ENCODE measurements around the gene NSRP1.
"Not testable (repeated sequence)": the region's sequence is repeated elsewhere in the genome, so short reads cannot be mapped to it uniquely, and the experiment has no call there.

Gene NSRP1

GRCh38 chr17:30188211-30188939 is 71.8 kb downstream of the NSRP1 start:
- no peak for DNase-seq

DNA sequence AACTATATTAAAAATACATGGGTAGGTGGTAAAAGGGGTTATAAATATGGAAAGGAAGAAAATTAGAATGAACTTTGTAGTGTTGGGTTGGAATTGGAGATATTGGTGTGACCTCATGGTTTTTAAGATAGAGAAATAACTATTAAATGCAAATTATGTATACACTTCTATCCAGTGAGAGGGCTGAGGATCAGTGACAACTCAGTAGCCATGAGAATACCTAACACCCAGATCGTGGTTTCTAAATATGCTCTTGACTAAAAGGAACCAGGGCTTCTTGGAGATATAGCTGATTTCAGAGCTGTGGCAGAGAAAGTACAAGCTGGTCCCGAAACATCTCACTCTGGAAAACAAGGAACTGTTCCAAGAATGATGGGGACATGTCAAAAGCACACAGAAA is 74.5 kb downstream of the NSRP1 start:
- DNase-seq: no peak

DNA sequence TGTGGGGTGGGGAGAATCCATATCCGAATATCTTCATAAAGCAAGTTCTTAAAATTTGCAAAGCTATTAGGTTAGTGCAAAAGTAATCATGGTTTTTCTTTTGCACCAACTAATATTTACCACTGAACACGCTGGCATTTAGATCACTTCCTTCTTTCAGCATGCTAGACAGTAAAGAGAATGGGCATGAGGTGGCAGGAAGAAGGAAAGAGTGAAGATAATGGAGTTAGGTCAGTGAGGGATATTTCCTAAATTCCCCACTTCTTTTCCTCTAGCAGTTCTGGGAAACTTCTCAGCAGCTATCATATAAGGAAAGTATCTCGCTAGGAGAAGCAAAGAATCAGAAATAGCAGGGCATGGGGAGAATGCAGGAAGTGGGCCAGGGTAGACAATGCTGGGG is 79.9 kb downstream of the NSRP1 start:
- DNase-seq: no peak

DNA sequence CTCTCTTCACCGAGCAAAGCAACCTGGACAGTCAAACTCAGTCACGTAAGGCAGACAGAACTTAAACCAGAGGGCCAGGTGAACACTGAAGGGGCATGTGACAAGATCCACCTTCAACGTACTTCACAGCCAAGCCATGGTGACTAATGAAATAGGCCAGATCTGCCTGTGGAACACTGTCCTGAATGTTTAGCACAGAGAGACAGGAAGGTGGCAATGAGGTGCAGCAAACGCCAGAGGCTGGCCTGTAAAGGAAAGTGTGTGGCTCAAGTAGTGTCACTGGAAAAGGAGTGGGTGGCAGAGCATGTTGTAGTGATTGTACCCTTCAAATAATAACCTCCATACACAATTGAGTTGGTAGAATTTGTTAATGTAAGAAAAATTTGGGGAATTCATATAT is 80.8 kb downstream of the NSRP1 start:
- no peak for DNase-seq

GRCh38 chr17:30199600-30199999 is 83.0 kb downstream of the NSRP1 start:
- no peak for DNase-seq

DNA sequence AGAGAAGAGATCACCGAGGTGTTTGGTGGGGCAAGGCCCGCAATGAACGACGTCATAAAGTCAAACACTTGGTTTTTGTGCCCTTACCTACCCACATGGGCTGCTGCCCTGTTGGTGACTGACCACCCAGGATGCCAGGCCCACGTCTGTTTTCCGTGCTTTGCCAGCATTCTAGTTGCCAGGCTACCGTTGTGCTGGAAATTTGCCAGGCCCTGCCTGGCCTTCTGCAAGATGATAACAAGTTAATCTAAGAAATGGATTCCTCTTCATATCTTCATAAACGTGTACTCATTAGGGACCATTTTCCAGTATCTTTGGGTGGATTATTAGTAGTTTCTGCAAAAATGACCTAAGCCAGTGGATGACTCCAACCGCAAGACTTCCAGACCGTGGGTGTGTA is 83.5 kb downstream of the NSRP1 start:
- no peak for DNase-seq

DNA sequence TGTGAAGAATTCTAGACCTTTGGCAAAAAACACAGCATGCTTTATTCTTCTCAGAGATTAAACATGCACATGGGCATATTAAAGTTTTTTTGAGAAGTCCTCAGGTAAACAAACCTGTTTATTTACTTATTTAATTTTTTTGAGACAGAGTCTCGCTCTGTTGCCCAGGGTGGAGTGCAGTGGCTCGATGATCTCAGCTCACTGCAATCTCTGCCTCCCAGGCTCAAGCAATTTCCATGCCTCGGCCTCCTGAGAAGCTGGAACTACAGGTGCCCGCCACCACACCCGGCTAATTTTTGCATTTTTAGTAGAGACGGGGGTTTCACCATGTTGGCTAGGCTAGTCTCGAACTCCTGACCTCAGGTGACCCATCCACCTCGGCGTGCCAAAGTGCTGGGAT is 84.0 kb downstream of the NSRP1 start:
- not testable (repeated sequence) for DNase-seq

DNA sequence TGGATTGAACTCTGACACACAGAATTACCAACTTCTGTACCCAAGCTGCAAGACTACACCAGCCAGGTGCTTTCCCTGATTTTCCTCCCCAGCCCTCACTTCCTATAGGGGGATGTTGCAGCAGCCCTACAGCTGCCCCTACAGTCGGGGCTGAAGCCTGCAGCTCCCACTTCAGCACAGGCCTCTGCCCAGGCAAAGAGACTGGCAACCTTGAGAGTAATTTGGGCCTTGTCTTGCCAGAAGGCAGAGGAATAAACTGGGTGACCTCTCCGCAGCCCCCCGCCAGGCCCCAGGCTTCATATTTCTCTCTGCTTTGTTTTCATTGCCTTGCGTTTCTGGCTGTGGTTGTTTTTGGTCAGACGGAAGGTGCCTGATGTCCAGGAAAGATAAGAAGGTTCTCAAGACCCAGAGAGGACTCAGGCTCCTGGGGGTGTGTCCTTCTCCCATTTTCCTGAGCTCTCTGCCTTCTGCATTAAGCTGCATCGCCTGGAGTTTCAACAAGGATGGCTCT is 86.9 kb downstream of the NSRP1 start:
- no peak for DNase-seq

DNA sequence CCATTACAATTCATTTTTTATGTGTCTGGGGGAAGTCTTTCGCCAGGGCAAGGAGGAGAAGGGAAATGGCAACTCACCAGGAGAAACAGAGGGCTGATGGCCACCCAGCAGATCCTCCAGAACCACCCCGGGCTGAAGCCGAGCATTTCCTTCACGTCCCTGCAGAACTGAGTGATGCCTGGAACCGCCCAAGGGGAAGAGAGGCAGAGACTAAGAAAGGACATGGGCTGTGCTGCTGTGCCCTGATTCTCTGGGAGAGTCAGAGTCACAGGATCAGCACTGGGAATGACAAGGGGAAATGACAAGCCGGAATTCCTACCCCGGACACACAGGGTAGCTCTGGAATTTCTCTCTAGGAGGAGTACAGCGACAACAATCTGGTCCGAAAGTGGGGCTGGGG is 91.0 kb downstream of the NSRP1 start:
- no peak for DNase-seq

DNA sequence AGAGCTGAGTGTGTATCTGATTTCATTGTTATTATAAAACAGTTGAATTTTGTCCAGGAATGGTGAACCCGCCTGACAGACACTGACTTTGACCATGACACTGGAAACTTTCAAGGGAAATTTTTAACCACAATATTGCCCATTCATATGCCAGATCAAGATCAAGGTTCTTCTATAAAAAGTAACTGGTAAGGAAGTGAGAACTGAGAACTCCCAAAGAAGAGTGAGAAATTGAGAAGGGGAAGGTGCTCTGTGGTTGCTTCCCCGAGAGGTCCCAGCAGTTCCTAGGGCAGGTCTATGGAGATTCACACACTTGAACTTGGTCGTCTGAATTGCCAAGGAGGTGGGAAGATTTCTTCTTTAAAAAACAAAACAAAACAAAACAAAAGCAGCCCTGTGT is 91.6 kb downstream of the NSRP1 start:
- DNase-seq: no peak

- no peak for DNase-seq
These were observed 93.3 kb downstream of the NSRP1 start for GRCh38 chr17:30209930-30210329.

- DNase-seq: no peak
These were observed 93.8 kb downstream of the NSRP1 start for GRCh38 chr17:30210366-30210765.

GRCh38 chr17:30210901-30211300 is 94.3 kb downstream of the NSRP1 start:
- no peak for DNase-seq

- no peak for DNase-seq
These were observed 94.8 kb downstream of the NSRP1 start for GRCh38 chr17:30211371-30211770.

DNA sequence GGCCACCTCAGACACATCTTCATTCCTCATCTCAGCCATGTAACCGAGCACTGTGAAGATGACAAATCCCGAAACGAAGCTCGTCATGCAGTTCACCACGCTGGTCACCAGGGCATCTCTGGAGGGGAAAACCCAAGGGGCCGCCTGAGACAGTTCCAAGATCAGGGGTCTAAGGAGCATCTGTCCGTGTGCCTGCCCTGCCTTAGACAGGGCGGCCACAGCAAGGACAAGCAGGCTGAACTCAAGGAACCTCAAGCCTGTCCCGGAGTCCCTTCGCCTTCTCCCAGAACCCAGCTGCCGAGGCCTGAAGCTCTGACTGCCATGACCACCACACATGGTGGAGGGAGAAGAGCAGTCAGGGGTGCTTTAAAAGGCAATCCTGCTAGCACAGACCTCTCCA is 96.1 kb downstream of the NSRP1 start:
- no peak for DNase-seq

GRCh38 chr17:30217054-30217453 is 100.4 kb downstream of the NSRP1 start:
- DNase-seq: no peak

DNA sequence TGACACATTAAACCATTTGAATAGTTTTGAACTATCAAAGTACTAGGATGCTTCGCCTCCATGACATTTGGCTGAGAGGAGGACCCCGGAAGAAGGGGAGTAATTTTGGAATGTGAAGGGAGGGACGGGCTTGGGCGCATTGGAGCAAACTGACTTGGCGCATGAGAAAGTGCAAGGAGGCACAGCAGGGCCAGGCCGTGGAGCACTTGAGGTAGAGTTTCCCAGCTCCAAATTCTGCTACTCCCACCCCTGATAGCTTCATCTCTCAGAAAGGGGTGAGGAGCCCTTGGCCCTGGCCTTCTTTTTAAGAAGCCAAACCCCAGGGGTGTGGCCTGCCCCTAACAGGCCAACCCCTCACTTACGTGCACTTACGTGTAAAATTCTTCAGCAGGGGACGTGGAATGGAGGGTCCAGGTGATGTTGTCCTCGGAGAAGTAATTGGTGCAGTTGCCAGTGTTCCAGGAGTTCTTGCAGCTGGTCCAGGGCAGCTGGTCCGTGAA is 101.2 kb downstream of the NSRP1 start:
- DNase-seq: no peak

DNA sequence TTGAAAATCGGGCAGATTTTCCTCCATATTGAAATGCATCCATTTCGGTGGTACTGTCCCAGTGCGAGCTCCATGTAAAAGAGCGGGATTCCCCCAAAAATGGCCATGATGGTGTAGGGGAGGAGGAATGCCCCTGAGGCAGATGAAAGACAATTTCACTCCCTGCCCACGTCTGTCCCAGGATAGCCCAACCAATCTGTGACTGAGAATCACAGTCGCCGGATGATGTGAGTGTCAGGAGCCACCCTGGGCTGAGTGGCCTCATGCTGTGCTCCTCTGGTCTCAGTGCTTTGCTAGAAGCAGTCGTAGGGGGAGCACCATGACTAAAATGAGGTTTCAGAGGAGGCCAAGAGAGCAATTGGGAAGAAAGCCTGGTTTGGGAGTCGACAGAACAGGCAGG is 102.2 kb downstream of the NSRP1 start:
- DNase-seq: no peak

GRCh38 chr17:30219315-30219714 is 102.7 kb downstream of the NSRP1 start:
- DNase-seq: no peak

- no peak for DNase-seq
These were observed 103.2 kb downstream of the NSRP1 start for GRCh38 chr17:30219833-30220232.

GRCh38 chr17:30220414-30220813 is 103.8 kb downstream of the NSRP1 start:
- DNase-seq: no peak

DNA sequence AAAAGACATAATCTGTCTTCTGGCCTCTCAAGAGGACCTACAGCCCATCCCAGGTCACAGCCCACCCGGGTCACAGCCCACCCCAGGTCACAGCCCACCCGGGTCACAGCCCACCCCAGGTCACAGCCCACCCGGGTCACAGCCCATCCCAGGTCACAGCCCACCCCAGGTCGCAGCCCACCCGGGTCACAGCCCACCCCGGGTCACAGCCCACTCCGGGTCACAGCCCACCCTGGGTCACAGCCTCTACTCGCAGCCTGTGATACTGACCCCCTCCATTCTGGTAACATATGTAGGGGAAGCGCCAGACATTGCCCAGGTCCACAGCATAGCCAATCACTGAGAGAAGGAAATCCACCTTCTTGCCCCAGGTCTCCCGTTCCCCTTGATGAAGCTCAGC is 104.7 kb downstream of the NSRP1 start:
- DNase-seq: no peak

GRCh38 chr17:30222251-30222650 is 105.6 kb downstream of the NSRP1 start:
- DNase-seq: no peak

DNA sequence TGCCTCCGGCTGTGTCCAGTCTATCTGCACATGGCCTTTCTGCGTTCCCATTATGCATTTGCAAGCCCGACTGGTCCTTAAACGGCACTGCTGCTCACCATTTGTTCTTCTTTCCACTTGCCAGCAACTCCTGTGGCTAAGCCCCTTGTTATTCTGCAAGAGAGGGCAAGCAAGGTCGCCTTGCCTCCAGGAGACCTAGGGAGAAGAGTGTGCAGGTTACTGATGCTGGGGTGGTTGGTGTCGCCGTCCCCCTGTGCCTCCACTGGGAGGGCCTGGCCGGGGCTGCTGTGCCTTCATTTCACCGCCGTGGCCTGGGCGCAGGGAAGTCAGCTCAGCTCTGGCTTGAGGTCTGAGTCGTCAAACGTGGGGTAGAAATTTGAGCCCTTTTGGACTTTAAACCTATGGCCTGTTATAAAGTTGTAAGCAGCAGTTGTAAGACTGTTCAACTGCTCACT is 106.1 kb downstream of the NSRP1 start:
- DNase-seq: no peak

GRCh38 chr17:30224419-30224960 is 107.9 kb downstream of the NSRP1 start:
- DNase-seq: no peak

All from NCI-H1048 (cell line).